GM23248 (cell line): ENCODE data around the gene DUS3L. TPM values are rescaled to one million over a fixed set of nuclear protein-coding genes. Genes with fewer than 3 reads are reported as not detected.

ENCODE experiments used
- DNase-seq: peaks from one replicate; pipeline ENCODE4 v3.0.0-alpha.2; 2015
- H2AFZ ChIP-seq: fragments of 200-600 bp; sonication (generic); 2 replicates; pipeline ENCODE4 v1.6.1; 2016; ENCODE audit warnings: antibody characterized with exemption
- H3F3A ChIP-seq: fragments of 200-600 bp; sonication (generic); 2 replicates; pipeline ENCODE4 v1.6.1; 2016; ENCODE audit warnings: mild to moderate bottlenecking, antibody characterized with exemption, mixed run types; ENCODE audit not compliant: insufficient read depth
- H3K27ac ChIP-seq: fragments of 200-600 bp; sonication (generic); 2 replicates; pipeline ENCODE4 v1.5.1; 2016; ENCODE audit warnings: mild to moderate bottlenecking
- H3K27me3 ChIP-seq: fragments of 200-600 bp; sonication (generic); replicated peaks from 2 replicates; pipeline ENCODE4 v1.6.1; 2016; ENCODE audit warnings: mild to moderate bottlenecking; ENCODE audit not compliant: insufficient read depth
- H3K36me3 ChIP-seq: fragments of 200-600 bp; sonication (generic); 2 replicates; pipeline ENCODE4 v1.6.1; 2016; ENCODE audit warnings: low read depth, mild to moderate bottlenecking
- H3K4me1 ChIP-seq: fragments of 200-600 bp; sonication (generic); 2 replicates; pipeline ENCODE4 v1.6.1; 2016; ENCODE audit warnings: mild to moderate bottlenecking; ENCODE audit not compliant: insufficient read depth
- H3K4me2 ChIP-seq: fragments of 200-600 bp; sonication (generic); one replicate; pipeline ENCODE4 v1.6.1; 2016; ENCODE audit warnings: mild to moderate bottlenecking; ENCODE audit not compliant: unreplicated experiment
- H3K4me3 ChIP-seq: fragments of 200-600 bp; sonication (generic); 2 replicates; pipeline ENCODE4 v1.5.1; 2016; ENCODE audit warnings: mild to moderate bottlenecking
- H3K79me2 ChIP-seq: fragments of 200-600 bp; sonication (generic); 2 replicates; pipeline ENCODE4 v1.6.1; 2016; ENCODE audit warnings: mild to moderate bottlenecking; ENCODE audit not compliant: insufficient read depth
- H3K9ac ChIP-seq: fragments of 200-600 bp; sonication (generic); 2 replicates; pipeline ENCODE4 v1.6.1; 2016; ENCODE audit warnings: mild to moderate bottlenecking
- H3K9me2 ChIP-seq: fragments of 200-600 bp; sonication (generic); 2 replicates; pipeline ENCODE4 v1.6.1; 2016; ENCODE audit warnings: mixed run types, mild to moderate bottlenecking, moderate library complexity; ENCODE audit not compliant: insufficient read depth
- H3K9me3 ChIP-seq: fragments of 200-600 bp; sonication (generic); one replicate; pipeline ENCODE4 v1.6.1; 2017; ENCODE audit warnings: low read depth
- H4K20me1 ChIP-seq: fragments of 200-600 bp; sonication (generic); 2 replicates; pipeline ENCODE4 v1.6.0; 2016; ENCODE audit not compliant: insufficient read depth
- EZH2 ChIP-seq: fragments of 200-600 bp; sonication (generic); IDR thresholded peaks from 2 replicates; pipeline ENCODE4 v1.6.1; 2018; ENCODE audit warnings: antibody characterized with exemption, mild to moderate bottlenecking; ENCODE audit not compliant: insufficient read depth, poor library complexity, severe bottlenecking
- EZH2phosphoT487 ChIP-seq: fragments of 200-600 bp; sonication (generic); IDR thresholded peaks from 2 replicates; pipeline ENCODE4 v1.6.1; 2018; ENCODE audit warnings: antibody characterized with exemption, moderate library complexity, mild to moderate bottlenecking, low read depth; ENCODE audit not compliant: insufficient read depth
- WGBS, 2 experiments: methylation state at CpG; one replicate each; pipeline ENCODE4 v1.1.6; 2015 to 2017; ENCODE audit warnings: low lambda C conversion rate in 2 of 2, low coverage in 1 of 2; ENCODE audit errors: missing lambda C conversion rate in 2 of 2; 5-methylcytosine and 5-hydroxymethylcytosine counted together
- in situ Hi-C: fragments of 300-500 bp; cut with MboI; formaldehyde crosslinking; loops from 2 replicates; pipeline ENCODE4 v1.15.0; 2020
- polyA plus RNA-seq: library from polyadenylated mRNA; unstranded; fragments of >200 nt; fragmentation: Nextera tagmentation; extraction: Ambion mirVana; gene quantifications from 2 replicates; pipeline ENCODE4 v1.2.1, GENCODE V29; 2016
- total RNA-seq: library from RNA; depleted of rRNA; stranded (reverse); fragments of >200 nt; shearing (Covaris generic); gene quantifications from 2 replicates; pipeline ENCODE4 v1.2.3, GENCODE V29; 2014

DUS3L gene
- total and polyA plus RNA-seq, 2 experiments from 2014 or later = 17.1 to 18.6 TPM

- Histone ChIP-seq H3K27ac (no peak overlapping the region), H3K9me2 (no peaks in the 10 kb centered on the region), H3K36me3 (no peaks in the 10 kb centered on the region), H3K4me1 (no peaks in the 10 kb centered on the region), H3F3A (no peaks in the 10 kb centered on the region), H2AFZ (no peak overlapping the region), H3K4me2 (no peak overlapping the region), H3K9me3 (no peaks in the 10 kb centered on the region), H3K79me2 (no peaks in the 10 kb centered on the region), H4K20me1 (no peaks in the 10 kb centered on the region), H3K9ac (no peak overlapping the region), H3K4me3 (no peak overlapping the region), H3K27me3 (no peaks in the 10 kb centered on the region)
- 62 to 63% methylated on average over 27 to 30 of the region's 30 CpGs for WGBS, 2 experiments
- DNase-seq = no peak
- in situ Hi-C loops = no loop called here
- TF ChIP-seq EZH2phosphoT487 = no peak
- TF ChIP-seq EZH2 = no peak
These were observed 31.4 kb upstream of the DUS3L start for GRCh38 chr19:5822181-5822844.

- H3K4me2 ChIP-seq = no peak overlapping the region
- H3K4me3 ChIP-seq = no peak overlapping the region
- in situ Hi-C loops = no loop called here
- no peaks in the 10 kb centered on the region for H3K9me2 ChIP-seq
- no peaks in the 10 kb centered on the region for H3K9me3 ChIP-seq
- H3F3A ChIP-seq = no peaks in the 10 kb centered on the region
- no peaks in the 10 kb centered on the region for H4K20me1 ChIP-seq
- H3K79me2 ChIP-seq = no peaks in the 10 kb centered on the region
- H3K27me3 ChIP-seq = peaks cover 6% of the 10 kb centered on the region; the same call in 1 of the 2 replicates
- H3K27ac ChIP-seq = no peak overlapping the region
- H3K4me1 ChIP-seq = no peaks in the 10 kb centered on the region
- H3K9ac ChIP-seq = no peak overlapping the region
- H3K36me3 ChIP-seq = no peaks in the 10 kb centered on the region
- WGBS, 2 experiments = 32 to 35% methylated on average over 8 of the region's 8 CpGs
- DNase-seq = no peak
- no peak for TF ChIP-seq EZH2
- TF ChIP-seq EZH2phosphoT487 = no peak
- no peak overlapping the region for H2AFZ ChIP-seq
These were observed 30.7 kb upstream of the DUS3L start for GRCh38 chr19:5821521-5822180.

GRCh38 chr19:5820785-5821184, 29.8 kb upstream of the DUS3L start:
- TF ChIP-seq EZH2 = no peak
- TF ChIP-seq EZH2phosphoT487 = no peak
- H3K27me3 ChIP-seq = peaks cover 13% of the 10 kb centered on the region; the same call in 1 of the 2 replicates
- 14 to 16% methylated on average over 6 of the region's 6 CpGs for WGBS, 2 experiments
- no peaks in the 10 kb centered on the region for H3K4me1 ChIP-seq
- in situ Hi-C loops = no loop called here
- DNase-seq = no peak
- no peak overlapping the region for H2AFZ ChIP-seq
- H3K27ac ChIP-seq = no peak overlapping the region
- H3K9me3 ChIP-seq = no peaks in the 10 kb centered on the region
- no peaks in the 10 kb centered on the region for H3K79me2 ChIP-seq
- H4K20me1 ChIP-seq = no peaks in the 10 kb centered on the region
- H3K36me3 ChIP-seq = no peaks in the 10 kb centered on the region
- no peaks in the 10 kb centered on the region for H3F3A ChIP-seq
- H3K4me2 ChIP-seq = no peak overlapping the region
- no peak overlapping the region for H3K9ac ChIP-seq
- H3K9me2 ChIP-seq = no peaks in the 10 kb centered on the region
- no peak overlapping the region for H3K4me3 ChIP-seq

- WGBS, 2 experiments = 80 to 88% methylated on average over 9 to 10 of the region's 10 CpGs
- in situ Hi-C loops = no loop called here
These were observed 27.6 kb upstream of the DUS3L start for GRCh38 chr19:5818594-5818993.

More at GRCh38 chr19:5818594-5818993, 27.6 kb upstream of the DUS3L start:
- H3K36me3 ChIP-seq = no peaks in the 10 kb centered on the region
- H3K9me3 ChIP-seq = no peaks in the 10 kb centered on the region
- no peaks in the 10 kb centered on the region for H3K79me2 ChIP-seq
- no peak overlapping the region for H2AFZ ChIP-seq
- no peak overlapping the region for H3K4me2 ChIP-seq
- H3K4me1 ChIP-seq = no peaks in the 10 kb centered on the region
- no peak overlapping the region for H3K9ac ChIP-seq
- DNase-seq = no peak
- TF ChIP-seq EZH2 = no peak
- no peak for TF ChIP-seq EZH2phosphoT487
- H3K4me3 ChIP-seq = no peak overlapping the region
- H3K27ac ChIP-seq = no peak overlapping the region
- H3F3A ChIP-seq = no peaks in the 10 kb centered on the region
- H3K9me2 ChIP-seq = no peaks in the 10 kb centered on the region
- H4K20me1 ChIP-seq = no peaks in the 10 kb centered on the region
- H3K27me3 ChIP-seq = peaks cover 22% of the 10 kb centered on the region
